Astrocyte (in vitro differentiated cells and primary cell): ENCODE data around the gene PIGN.

Experiments
- CTCF ChIP-seq: IDR thresholded peaks from 2 replicates; pipeline ENCODE4 v1.5.1; 2011; ENCODE audit warnings: low read depth, mild to moderate bottlenecking, inconsistent platforms, low read length, moderate library complexity; ENCODE audit not compliant: insufficient read depth
- EZH2 ChIP-seq: IDR thresholded peaks from 2 replicates; pipeline ENCODE4 v1.6.1; 2012; ENCODE audit warnings: mild to moderate bottlenecking, low read length, inconsistent platforms; ENCODE audit not compliant: insufficient read depth

- no peak for TF ChIP-seq CTCF
- TF ChIP-seq EZH2 = no peak
Measured at GRCh38 chr18:62033756-62034155, 153.1 kb downstream of the PIGN start.
